ENCODE results near the gene CGB1.
"Not testable (repeated sequence)": the region's sequence is repeated elsewhere in the genome, so short reads cannot be mapped to it uniquely, and the experiment has no call there.

- not testable (repeated sequence) for TF ChIP-seq CBX8 (IDR thresholded peaks at IDR 0.05; ENCODE audit: borderline replicate concordance, low read depth, low read length); CTCF (IDR thresholded peaks at IDR 0.05; ENCODE audit: control extremely low read depth in 1 of 3, insufficient read depth in 1 of 3, low read depth in 1 of 3, low read length in 3 of 3); RAD21 (IDR thresholded peaks at IDR 0.05 in 1 of 2, conservative IDR thresholded peaks at IDR 0.05 in 1 of 2; ENCODE audit: low read depth in 2 of 2, low read length in 2 of 2); TEAD4 (IDR thresholded peaks at IDR 0.05; ENCODE audit: low read depth, low read length); TCF12 (IDR thresholded peaks at IDR 0.05; ENCODE audit: low read depth, low read length)
Observed at GRCh38 chr19:49025088-49025487, 11.6 kb downstream of the CGB1 start.

Data from H1 (cell line).